Uterus (tissue), 2 donors: Measurements from ENCODE around the gene DBNL.

Experiments used
- CTCF ChIP-seq, 4 experiments: fragments of 200-600 bp in 2 of 4; fragments of 450-650 bp in 2 of 4; sonication (generic) in 2 of 4; IDR thresholded peaks; one replicate each; pipeline ENCODE4 v1.5.1; 2016 to 2019; ENCODE audit warnings: antibody characterized with exemption in 4 of 4, mild to moderate bottlenecking in 2 of 4, moderate library complexity in 1 of 4
- POLR2A ChIP-seq, 2 donors: fragments of 450-650 bp; IDR thresholded peaks; one replicate each; pipeline ENCODE4 v1.6.1; 2016; ENCODE audit warnings: antibody characterized with exemption in 2 of 2, mild to moderate bottlenecking in 1 of 2, moderate library complexity in 1 of 2

DNA sequence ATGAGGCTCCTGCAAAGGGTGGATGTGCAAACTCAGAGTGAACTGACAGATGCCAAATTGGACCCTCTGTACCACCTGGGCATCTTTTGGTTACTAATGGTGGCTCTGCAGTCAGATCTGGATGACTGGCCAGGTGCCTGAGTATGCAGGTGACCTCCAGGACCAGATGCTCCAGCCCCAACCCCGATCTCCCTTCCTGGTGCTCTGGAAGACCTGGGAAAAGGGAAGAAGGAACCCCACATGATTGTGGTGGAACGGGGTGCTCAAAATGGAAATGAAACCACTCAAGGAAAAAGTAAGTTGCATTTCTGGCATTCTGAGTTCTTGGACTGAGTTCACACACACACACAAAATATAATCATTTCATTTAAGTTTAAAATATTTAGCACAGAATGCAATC lies 49.9 kb downstream of the DBNL start:
- TF ChIP-seq CTCF (IDR thresholded peaks at IDR 0.05) (no peak), POLR2A (IDR thresholded peaks at IDR 0.05) (no peak)
